Esophagus (tissue), 2 donors: ENCODE data around the gene LARP4B. TPM values are rescaled to one million over a fixed set of nuclear protein-coding genes. Genes with fewer than 3 reads are reported as not detected.

ENCODE experiments used
- H3K27ac ChIP-seq, 2 donors: one replicate each; pipeline ENCODE4 v1.5.1; 2013; ENCODE audit warnings: low read depth in 2 of 2, mild to moderate bottlenecking in 2 of 2, inconsistent platforms in 1 of 2, low read length in 1 of 2, moderate library complexity in 1 of 2
- H3K27me3 ChIP-seq, 2 donors: one replicate each; pipeline ENCODE4 v1.6.1; 2013; ENCODE audit warnings: low read length in 2 of 2, control low read depth in 1 of 2, mild to moderate bottlenecking in 1 of 2; ENCODE audit not compliant: insufficient read depth in 2 of 2, control insufficient read depth in 1 of 2
- H3K36me3 ChIP-seq, 2 donors: one replicate each; pipeline ENCODE4 v1.6.1; 2013; ENCODE audit warnings: low read length in 1 of 2; ENCODE audit not compliant: control insufficient read depth in 2 of 2, insufficient read depth in 2 of 2
- H3K4me1 ChIP-seq, 2 donors: one replicate each; pipeline ENCODE4 v1.6.1; 2013; ENCODE audit warnings: low read length in 1 of 2; ENCODE audit not compliant: control insufficient read depth in 2 of 2, insufficient read depth in 2 of 2
- H3K4me3 ChIP-seq, 2 donors: one replicate each; pipeline ENCODE4 v1.5.1; 2013; ENCODE audit warnings: low read length in 2 of 2, mild to moderate bottlenecking in 2 of 2, low read depth in 1 of 2, moderate library complexity in 1 of 2
- H3K9me3 ChIP-seq, 2 donors: one replicate each; pipeline ENCODE4 v1.6.1; 2013; ENCODE audit warnings: mild to moderate bottlenecking in 2 of 2, low read depth in 1 of 2, low read length in 1 of 2, moderate library complexity in 1 of 2; ENCODE audit not compliant: control insufficient read depth in 2 of 2, insufficient read depth in 1 of 2
- WGBS, 2 donors: extraction: QIAGEN DNeasy Blood & Tissue Kit; methylation state at CpG; one replicate each; pipeline ENCODE4 v1.1.7; 2013; 5-methylcytosine and 5-hydroxymethylcytosine counted together
- polyA plus RNA-seq, 2 donors: library from polyadenylated mRNA; stranded (reverse); fragments of 200-250 nt; gene quantifications; one replicate each; pipeline ENCODE4 v1.2.3, GENCODE V29; 2013
- donor health status: healthy with polysubstance abuse.
- donor health status: Bipolar disorder and iron deficiency.

Gene LARP4B
- polyA plus RNA-seq, 2 donors = 19.7 to 22.4 TPM

- Histone ChIP-seq H3K36me3 (peaks cover 0 to 3% of the 10 kb centered on the region in 2 donors), H3K4me1 (peaks cover 0 to 21% of the 10 kb centered on the region in 2 donors), H3K4me3 (peak overlapping the region; percentile 40 to 47), H3K27me3 (no peaks in the 10 kb centered on the region), H3K9me3 (no peaks in the 10 kb centered on the region), H3K27ac (no peak overlapping the region)
- 22 to 31% methylated on average over 50 of the region's 50 CpGs for WGBS, 2 donors
These were observed 142.4 kb downstream of the LARP4B start for GRCh38 chr10:788796-789748.

- 78 to 81% methylated on average over 32 of the region's 32 CpGs for WGBS, 2 donors
- Histone ChIP-seq H3K27me3 (no peaks in the 10 kb centered on the region), H3K4me3 (no peak overlapping the region), H3K36me3 (peaks cover 0 to 3% of the 10 kb centered on the region in 2 donors), H3K27ac (no peak overlapping the region), H3K9me3 (no peaks in the 10 kb centered on the region), H3K4me1 (peaks cover 0 to 21% of the 10 kb centered on the region in 2 donors)
These were observed 143.4 kb downstream of the LARP4B start for GRCh38 chr10:787933-788651.

- WGBS, 2 donors = 87 to 89% methylated on average over 44 of the region's 44 CpGs
- no peaks in the 10 kb centered on the region for H3K27me3 ChIP-seq
These were observed 144.7 kb downstream of the LARP4B start for GRCh38 chr10:786633-787474.

GRCh38 chr10:785861-786214, 145.7 kb downstream of the LARP4B start:
- 87 to 88% methylated on average over 15 of the region's 15 CpGs for WGBS, 2 donors
- Histone ChIP-seq H3K4me3 (no peak overlapping the region), H3K9me3 (no peaks in the 10 kb centered on the region), H3K27me3 (no peaks in the 10 kb centered on the region), H3K4me1 (peaks cover 0 to 16% of the 10 kb centered on the region in 2 donors), H3K27ac (no peak overlapping the region), H3K36me3 (no peaks in the 10 kb centered on the region)

More at GRCh38 chr10:786633-787474, 144.7 kb downstream of the LARP4B start:
- H3K9me3 ChIP-seq = no peaks in the 10 kb centered on the region
- H3K36me3 ChIP-seq = peaks cover 0 to 3% of the 10 kb centered on the region in 2 donors
- H3K4me1 ChIP-seq = peaks cover 0 to 20% of the 10 kb centered on the region in 2 donors
- no peak overlapping the region for H3K4me3 ChIP-seq
- H3K27ac ChIP-seq = no peak overlapping the region

GRCh38 chr10:785089-785860, 146.2 kb downstream of the LARP4B start:
- 44 to 58% methylated on average over 24 to 32 of the region's 32 CpGs for WGBS, 2 donors
- H3K4me3 ChIP-seq = peak overlapping the region in 1 of 2 donors; percentile 17
- H3K27ac ChIP-seq = no peak overlapping the region

GRCh38 chr10:784403-785088, 147.0 kb downstream of the LARP4B start:
- Histone ChIP-seq H3K4me1 (peaks cover 0 to 13% of the 10 kb centered on the region in 2 donors), H3K27me3 (no peaks in the 10 kb centered on the region), H3K27ac (no peak overlapping the region), H3K9me3 (no peaks in the 10 kb centered on the region), H3K4me3 (peak overlapping the region in 1 of 2 donors; percentile 17), H3K36me3 (no peaks in the 10 kb centered on the region)
- 1 to 6% methylated on average over 45 to 51 of the region's 51 CpGs for whole genome bisulfite sequencing, 2 donors

More at GRCh38 chr10:785089-785860, 146.2 kb downstream of the LARP4B start:
- H3K9me3 ChIP-seq = no peaks in the 10 kb centered on the region
- no peaks in the 10 kb centered on the region for H3K36me3 ChIP-seq
- peaks cover 0 to 16% of the 10 kb centered on the region in 2 donors for H3K4me1 ChIP-seq
- no peaks in the 10 kb centered on the region for H3K27me3 ChIP-seq

- no peaks in the 10 kb centered on the region for H3K9me3 ChIP-seq
- no peak overlapping the region for H3K27ac ChIP-seq
- H3K4me3 ChIP-seq = no peak overlapping the region
- H3K36me3 ChIP-seq = no peaks in the 10 kb centered on the region
- WGBS, 2 donors = 84 to 85% methylated on average over 32 of the region's 32 CpGs
- H3K27me3 ChIP-seq = no peaks in the 10 kb centered on the region
- H3K4me1 ChIP-seq = peaks cover 0 to 6% of the 10 kb centered on the region in 2 donors
These were observed 148.5 kb downstream of the LARP4B start for GRCh38 chr10:782751-783648.
